Peyer's patch (tissue), 4 donors: ENCODE measurements around the gene HIGD2A. TPM values are rescaled to one million over a fixed set of nuclear protein-coding genes. Genes with fewer than 3 reads are reported as not detected.

Experiments used
- DNase-seq, 3 donors: peaks; one replicate each; pipeline ENCODE4 v3.0.0-alpha.2; 2017 to 2019
- H3K27ac ChIP-seq, 4 donors: fragments of 200-600 bp; sonication (generic); one replicate each; pipeline ENCODE4 v1.5.1; 2016 to 2019
- H3K27me3 ChIP-seq, 2 donors: fragments of 200-600 bp; sonication (generic); one replicate each; pipeline ENCODE4 v1.5.1; 2019
- H3K36me3 ChIP-seq, 3 donors: fragments of 200-600 bp; sonication (generic); one replicate each; pipeline ENCODE4 v1.5.1; 2016 to 2019
- H3K4me1 ChIP-seq, 4 donors: fragments of 200-600 bp; sonication (generic); one replicate each; pipeline ENCODE4 v1.5.1; 2016 to 2019
- H3K4me3 ChIP-seq, 4 donors: fragments of 200-600 bp; sonication (generic); 1 replicate in 3 of 4; 2 replicates in 1 of 4; pipeline ENCODE4 v1.5.1; 2016 to 2019; ENCODE audit warnings: mild to moderate bottlenecking in 1 of 4
- H3K9me3 ChIP-seq, 4 donors: fragments of 200-600 bp; sonication (generic); one replicate each; pipeline ENCODE4 v1.5.1; 2016 to 2019; ENCODE audit warnings: mild to moderate bottlenecking in 1 of 4
- CTCF ChIP-seq, 6 experiments: fragments of 450-650 bp in 4 of 6; fragments of 200-600 bp in 2 of 6; sonication (generic) in 1 of 6; IDR thresholded peaks; one replicate each; pipeline ENCODE4 v1.5.1; 2017 to 2019; ENCODE audit warnings: antibody characterized with exemption in 6 of 6, mild to moderate bottlenecking in 3 of 6, moderate library complexity in 1 of 6
- POLR2A ChIP-seq, 2 donors: fragments of 450-650 bp; IDR thresholded peaks; one replicate each; pipeline ENCODE4 v1.5.1; 2017; ENCODE audit warnings: antibody characterized with exemption in 2 of 2, mild to moderate bottlenecking in 2 of 2, moderate library complexity in 2 of 2
- total RNA-seq, 4 donors: library from RNA; depleted of rRNA; stranded (reverse); fragments of >200 nt; gene quantifications; one replicate each; pipeline ENCODE4 v1.1.0, GENCODE V29; 2016

The HIGD2A gene
- total RNA-seq, 4 donors from 2014 or later, result 92.4 to 168 (median 140) TPM

DNA sequence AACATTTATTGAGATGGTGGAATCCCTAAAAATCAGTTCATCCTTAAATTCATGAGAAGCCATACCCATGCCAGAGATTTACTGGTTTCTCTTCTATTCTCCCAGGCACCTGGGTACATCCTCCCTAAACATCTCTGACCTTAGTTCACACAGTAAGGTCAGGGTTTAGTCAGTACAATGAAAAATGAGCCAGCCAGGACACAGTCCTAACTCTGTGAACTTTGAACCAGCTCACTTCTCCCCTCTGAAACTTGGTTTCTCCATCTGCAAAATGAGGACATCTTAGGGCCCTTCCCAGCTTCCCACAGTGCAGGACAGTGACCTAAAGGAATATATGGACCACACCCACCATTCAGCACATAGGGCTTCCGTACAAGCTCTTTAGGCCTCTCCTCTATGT lies 2.1 kb upstream of the HIGD2A start:
- Histone ChIP-seq H3K36me3 (peaks cover 0 to 53% (median 0%) of the 10 kb centered on the region in 3 donors), H3K27me3 (no peaks in the 10 kb centered on the region), H3K9me3 (no peaks in the 10 kb centered on the region), H3K4me3 (no peak overlapping the region), H3K4me1 (peaks cover 0 to 21% (median 7%) of the 10 kb centered on the region in 4 donors), H3K27ac (no peak overlapping the region)
- no peak for TF ChIP-seq POLR2A (IDR thresholded peaks at IDR 0.05)
- TF ChIP-seq CTCF (IDR thresholded peaks at IDR 0.05), result no peak
- DNase-seq, result no peak

GRCh38 chr5:176387384-176387925 lies 1.1 kb upstream of the HIGD2A start:
- H3K9me3 ChIP-seq, result no peaks in the 10 kb centered on the region
- no peak overlapping the region for H3K27ac ChIP-seq
- H3K4me3 ChIP-seq, result peak overlapping the region; percentile 51 to 92 (median 73)
- no peak for TF ChIP-seq POLR2A (IDR thresholded peaks at IDR 0.05)
- no peak for TF ChIP-seq CTCF (IDR thresholded peaks at IDR 0.05)
- peaks cover 0 to 53% (median 0%) of the 10 kb centered on the region in 3 donors for H3K36me3 ChIP-seq
- no peaks in the 10 kb centered on the region for H3K27me3 ChIP-seq
- peaks cover 0 to 21% (median 7%) of the 10 kb centered on the region in 4 donors for H3K4me1 ChIP-seq
- DNase-seq, result peak in 1 of 3 donors; percentile 18

- Histone ChIP-seq H3K4me1 (peaks cover 0 to 21% (median 7%) of the 10 kb centered on the region in 4 donors), H3K27ac (peak overlapping the region; percentile 86 to 98 (median 95)), H3K36me3 (peaks cover 0 to 54% (median 0%) of the 10 kb centered on the region in 3 donors), H3K27me3 (no peaks in the 10 kb centered on the region), H3K4me3 (peak overlapping the region; percentile 51 to 92 (median 73)), H3K9me3 (no peaks in the 10 kb centered on the region)
- peak in 1 of 3 donors; percentile 54 for DNase-seq
- TF ChIP-seq CTCF (IDR thresholded peaks at IDR 0.05) (no peak), POLR2A (IDR thresholded peaks at IDR 0.05) (no peak)
Measured at GRCh38 chr5:176388003-176388443, 528 bp upstream of the HIGD2A start.

- peak overlapping the region; percentile 51 to 92 (median 73) for H3K4me3 ChIP-seq
- DNase-seq, result no peak
- H3K9me3 ChIP-seq, result no peaks in the 10 kb centered on the region
- H3K4me1 ChIP-seq, result peaks cover 0 to 21% (median 7%) of the 10 kb centered on the region in 4 donors
- peak overlapping the region; percentile 86 to 98 (median 95) for H3K27ac ChIP-seq
- H3K27me3 ChIP-seq, result no peaks in the 10 kb centered on the region
- peaks cover 0 to 50% (median 0%) of the 10 kb centered on the region in 3 donors for H3K36me3 ChIP-seq
- TF ChIP-seq CTCF (IDR thresholded peaks at IDR 0.05) (no peak), POLR2A (IDR thresholded peaks at IDR 0.05) (peak; percentile 84 to 92)
Measured at GRCh38 chr5:176389135-176390123, 878 bp downstream of the HIGD2A start.

DNA sequence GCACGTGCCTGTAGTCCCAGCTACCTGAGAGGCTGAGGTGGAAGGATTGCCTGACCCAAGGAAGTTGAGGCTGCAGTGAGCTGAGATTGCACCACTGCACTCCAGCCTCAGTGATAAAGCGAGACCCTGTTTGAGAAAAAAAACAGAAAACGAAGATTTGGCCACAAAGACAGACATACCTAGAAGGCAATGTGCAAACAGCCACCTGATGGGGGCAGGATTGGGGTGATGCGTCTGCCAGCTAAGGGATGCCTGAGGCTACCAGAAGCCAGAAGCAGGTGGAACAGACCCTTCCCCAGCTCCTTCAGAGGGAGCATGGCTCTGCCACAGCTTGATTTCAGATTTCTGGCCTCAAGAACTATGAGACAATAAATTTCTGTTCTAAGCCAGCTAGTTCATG lies 2.9 kb downstream of the HIGD2A start:
- no peak for DNase-seq
- H3K36me3 ChIP-seq, result peaks cover 0 to 56% (median 0%) of the 10 kb centered on the region in 3 donors
- TF ChIP-seq POLR2A (IDR thresholded peaks at IDR 0.05), result no peak
- no peak for TF ChIP-seq CTCF (IDR thresholded peaks at IDR 0.05)
- no peak overlapping the region for H3K4me3 ChIP-seq
- no peak overlapping the region for H3K27ac ChIP-seq
- no peaks in the 10 kb centered on the region for H3K9me3 ChIP-seq
- no peaks in the 10 kb centered on the region for H3K27me3 ChIP-seq
- H3K4me1 ChIP-seq, result peaks cover 0 to 18% (median 7%) of the 10 kb centered on the region in 4 donors
